HG03159 (cell line): ENCODE data around the gene AKAP6.

ENCODE experiments used
- ATAC-seq: cut with Tn5 transposase; IDR thresholded peaks from one replicate; pipeline ENCODE4 v1.9.1; 2021; ENCODE audit warnings: mild to moderate bottlenecking, moderate library complexity; ENCODE audit not compliant: unreplicated experiment

Gene AKAP6

DNA sequence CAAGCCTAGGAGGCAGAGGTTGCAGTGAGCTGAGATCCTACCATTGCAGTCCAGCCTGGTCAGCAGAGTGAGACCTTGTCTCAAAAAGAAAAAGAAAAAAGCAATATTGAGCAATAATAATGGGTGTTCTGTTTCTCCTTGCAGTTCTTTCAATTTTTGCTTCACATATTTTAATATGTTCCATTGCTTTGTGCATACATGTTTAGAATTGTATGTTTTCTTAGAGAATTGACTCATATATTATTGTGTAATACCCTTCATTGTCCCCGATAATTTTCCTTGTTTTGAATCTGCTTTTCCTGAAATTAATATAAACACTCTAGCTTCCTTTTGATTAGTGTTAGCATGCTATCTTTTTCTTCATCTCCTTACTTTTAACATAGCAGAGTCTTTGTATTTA is 471.2 kb downstream of the AKAP6 start:
- ATAC-seq: no peak

DNA sequence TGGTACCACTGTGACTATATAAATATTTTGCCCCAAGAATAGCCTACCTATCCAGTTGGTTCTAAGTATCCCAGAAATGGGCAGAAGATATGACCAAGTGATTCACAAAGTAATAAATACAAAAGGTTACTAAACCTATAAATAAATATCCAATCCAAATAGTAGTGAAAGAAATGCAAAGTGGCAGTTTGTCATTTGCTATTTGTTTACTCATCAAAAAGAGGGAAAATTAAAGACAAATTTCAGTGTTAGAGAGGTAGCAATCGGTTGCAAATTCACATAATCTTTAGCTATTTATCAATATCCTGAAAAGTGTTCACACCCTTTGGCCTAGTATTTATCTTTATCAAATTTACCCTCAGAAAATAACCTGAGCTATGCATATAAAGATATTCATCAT is 473.2 kb downstream of the AKAP6 start:
- no peak for ATAC-seq

DNA sequence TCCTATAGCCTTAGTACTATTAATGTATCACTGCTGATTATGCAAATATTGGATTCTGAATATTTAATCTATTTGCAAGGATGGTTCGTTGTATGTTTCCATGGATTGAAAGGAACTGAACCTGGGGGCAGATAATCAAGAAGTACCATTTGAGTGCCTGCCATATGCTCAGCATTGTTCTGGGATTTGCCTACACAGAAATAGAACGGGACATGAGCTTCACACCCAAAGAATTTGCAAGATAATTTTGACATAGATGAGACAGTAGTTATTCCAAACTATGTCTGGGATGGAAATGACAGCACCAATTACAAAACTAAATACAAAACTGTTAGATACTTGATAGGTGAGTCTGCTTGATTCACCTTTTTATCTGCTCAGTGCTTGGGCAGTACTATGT is 476.9 kb downstream of the AKAP6 start:
- ATAC-seq: no peak

- ATAC-seq: no peak
These were observed 479.5 kb downstream of the AKAP6 start for GRCh38 chr14:32808644-32809043.

DNA sequence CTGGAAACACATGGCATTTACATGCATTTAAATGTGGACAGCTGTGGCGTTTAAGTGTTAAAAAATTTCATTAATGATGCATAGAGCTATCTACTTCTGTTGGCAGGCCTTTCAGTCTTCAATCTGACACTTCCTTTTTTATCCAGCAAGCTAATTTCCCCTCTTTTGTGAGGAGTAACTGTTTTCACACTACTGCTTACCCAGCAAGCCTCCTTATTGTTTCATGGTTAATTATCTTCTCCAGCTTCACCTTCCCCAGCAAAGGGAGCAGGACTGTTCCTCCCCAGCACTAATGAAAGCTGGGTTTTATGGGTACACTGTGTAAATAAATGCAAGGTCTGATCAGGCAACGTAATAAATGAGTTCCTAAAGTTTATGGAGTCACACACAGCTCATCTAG is 480.2 kb downstream of the AKAP6 start:
- ATAC-seq: no peak

GRCh38 chr14:32813401-32813800 is 484.3 kb downstream of the AKAP6 start:
- ATAC-seq: no peak

DNA sequence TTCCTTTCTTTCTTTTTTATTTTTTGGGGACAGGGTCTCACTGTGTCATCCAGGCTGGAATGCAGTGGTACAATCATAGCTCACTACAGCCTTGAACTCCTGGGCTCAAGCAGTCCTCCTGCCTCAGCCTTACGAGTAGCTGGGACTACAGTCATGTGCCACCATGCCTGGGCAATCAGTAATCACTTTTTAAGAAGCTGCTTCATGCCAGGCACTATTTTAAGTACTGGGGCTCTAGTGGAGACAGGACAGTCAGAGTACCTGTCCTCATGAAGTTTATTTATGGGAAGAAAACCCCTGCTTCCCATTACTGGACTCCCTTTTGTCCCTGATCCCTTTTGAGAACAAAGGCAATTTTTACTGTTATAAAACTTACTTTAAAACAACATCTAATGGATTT is 485.6 kb downstream of the AKAP6 start:
- ATAC-seq: no peak

DNA sequence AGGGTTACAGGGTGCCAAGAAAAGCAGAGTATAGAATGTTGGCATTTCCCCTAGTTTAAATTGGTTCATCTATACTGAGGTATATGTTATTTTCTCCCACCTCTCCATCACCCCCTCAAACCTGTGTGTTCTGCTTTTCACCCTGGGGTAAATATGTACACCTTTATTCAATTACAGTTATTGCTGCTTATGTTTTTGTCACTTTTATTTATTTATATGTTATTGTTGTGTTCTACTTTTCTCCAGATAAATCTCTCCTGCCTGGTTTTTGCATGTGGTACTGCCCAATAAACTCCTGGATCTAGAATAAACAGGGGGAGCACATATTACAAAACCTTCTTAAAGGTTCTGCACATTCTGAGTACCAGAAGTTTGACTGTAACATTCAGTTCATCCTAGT is 487.5 kb downstream of the AKAP6 start:
- ATAC-seq: no peak

DNA sequence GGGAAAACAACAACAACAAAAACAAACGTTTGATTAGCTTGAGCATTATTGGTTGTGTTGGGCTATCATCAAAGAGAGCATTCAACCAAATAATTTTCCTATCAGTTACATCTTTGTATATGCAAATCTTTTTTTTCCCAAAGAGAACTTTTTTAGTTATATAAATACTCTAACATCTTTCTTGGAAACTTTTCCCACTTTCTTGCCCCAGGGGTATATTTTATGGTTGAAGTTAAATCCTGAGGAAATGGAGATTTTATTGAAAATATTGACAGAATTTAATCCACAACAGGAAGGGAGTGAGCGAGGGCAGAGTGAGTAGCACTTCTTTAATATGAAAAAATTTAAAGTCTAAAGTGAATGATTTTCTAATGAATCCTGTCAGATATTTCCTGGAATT is 488.7 kb downstream of the AKAP6 start:
- no peak for ATAC-seq

- ATAC-seq: no peak
These were observed 489.5 kb downstream of the AKAP6 start for GRCh38 chr14:32818581-32818980.

DNA sequence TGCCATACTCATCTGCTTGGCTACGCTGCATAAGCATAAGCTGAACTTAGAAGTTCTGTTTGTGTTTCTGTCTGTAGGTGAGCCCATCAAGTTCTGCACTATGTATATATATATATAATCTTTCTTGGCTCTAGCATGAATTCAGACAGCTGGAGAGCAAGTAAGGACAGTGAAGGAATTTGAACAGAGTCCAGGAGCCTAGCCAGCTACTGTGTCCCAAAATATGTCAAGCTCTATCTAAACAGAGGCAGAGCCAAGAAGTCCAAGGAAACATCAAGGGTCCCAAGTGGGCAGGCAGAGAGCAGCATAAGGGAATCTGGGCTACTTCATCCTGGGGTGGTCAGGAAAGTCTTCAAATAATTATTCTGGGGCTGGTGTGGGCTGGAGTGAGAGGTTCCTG is 491.1 kb downstream of the AKAP6 start:
- ATAC-seq: no peak

- no peak for ATAC-seq
These were observed 491.6 kb downstream of the AKAP6 start for GRCh38 chr14:32820682-32821081.

GRCh38 chr14:32821964-32822653 is 493.0 kb downstream of the AKAP6 start:
- no peak for ATAC-seq

DNA sequence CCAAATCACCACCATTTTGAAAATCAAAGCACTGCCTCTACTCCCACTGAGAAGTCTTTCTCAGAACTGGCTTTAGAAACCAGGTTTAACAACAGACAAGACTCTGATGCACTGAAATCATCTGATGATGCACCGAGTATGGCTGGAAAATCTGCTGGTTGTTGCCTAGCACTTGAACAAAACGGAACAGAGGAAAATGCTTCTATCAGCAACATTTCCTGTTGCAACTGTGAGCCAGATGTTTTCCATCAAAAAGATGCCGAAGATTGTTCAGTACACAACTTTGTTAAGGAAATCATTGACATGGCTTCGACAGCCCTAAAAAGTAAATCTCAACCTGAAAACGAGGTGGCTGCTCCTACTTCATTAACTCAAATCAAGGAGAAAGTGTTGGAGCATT is 494.6 kb downstream of the AKAP6 start:
- ATAC-seq: no peak

DNA sequence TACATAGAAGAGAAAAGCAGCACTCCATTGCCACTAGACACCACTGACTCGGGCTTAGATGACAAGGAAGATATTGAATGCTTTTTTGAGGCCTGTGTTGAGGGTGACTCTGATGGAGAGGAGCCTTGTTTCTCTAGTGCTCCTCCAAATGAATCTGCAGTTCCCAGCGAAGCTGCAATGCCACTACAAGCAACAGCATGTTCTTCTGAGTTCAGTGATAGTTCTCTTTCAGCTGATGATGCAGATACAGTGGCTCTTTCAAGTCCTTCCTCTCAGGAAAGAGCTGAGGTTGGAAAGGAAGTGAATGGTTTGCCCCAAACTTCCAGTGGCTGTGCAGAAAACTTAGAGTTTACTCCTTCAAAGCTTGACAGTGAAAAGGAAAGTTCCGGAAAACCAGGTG is 495.1 kb downstream of the AKAP6 start:
- no peak for ATAC-seq

GRCh38 chr14:32825058-32825457 is 496.0 kb downstream of the AKAP6 start:
- no peak for ATAC-seq

DNA sequence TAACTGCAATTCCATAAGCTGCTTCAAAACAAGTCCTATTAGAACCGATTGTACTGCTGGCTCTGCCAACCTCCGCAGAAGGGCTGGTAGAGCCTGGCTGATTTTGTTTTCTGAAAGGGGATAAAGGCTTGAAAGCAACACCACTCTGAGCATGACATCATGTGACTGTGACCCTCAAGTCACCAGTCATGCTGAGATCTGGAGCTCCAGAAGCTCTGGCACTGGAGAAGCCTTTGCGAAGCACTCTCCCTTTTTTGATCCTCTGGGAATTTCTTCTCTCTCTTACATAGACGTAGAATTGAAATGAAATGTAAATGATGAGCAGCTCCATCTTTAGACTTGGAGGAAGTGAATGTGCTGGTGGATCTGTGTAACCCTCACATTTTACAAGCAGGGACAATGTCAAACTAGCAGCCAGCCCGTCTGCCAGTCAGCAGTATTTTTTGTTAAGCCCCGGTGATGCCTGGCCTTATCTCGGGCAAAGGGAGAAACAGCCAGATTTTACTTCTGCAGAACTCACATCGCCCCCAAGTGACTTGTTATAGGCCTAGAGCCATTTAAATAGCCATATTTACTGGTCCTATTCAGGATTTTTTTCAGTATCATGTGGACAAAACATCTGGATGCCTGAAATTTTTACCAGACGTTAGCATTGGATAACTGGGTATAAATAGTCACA is 497.4 kb downstream of the AKAP6 start:
- ATAC-seq: no peak

DNA sequence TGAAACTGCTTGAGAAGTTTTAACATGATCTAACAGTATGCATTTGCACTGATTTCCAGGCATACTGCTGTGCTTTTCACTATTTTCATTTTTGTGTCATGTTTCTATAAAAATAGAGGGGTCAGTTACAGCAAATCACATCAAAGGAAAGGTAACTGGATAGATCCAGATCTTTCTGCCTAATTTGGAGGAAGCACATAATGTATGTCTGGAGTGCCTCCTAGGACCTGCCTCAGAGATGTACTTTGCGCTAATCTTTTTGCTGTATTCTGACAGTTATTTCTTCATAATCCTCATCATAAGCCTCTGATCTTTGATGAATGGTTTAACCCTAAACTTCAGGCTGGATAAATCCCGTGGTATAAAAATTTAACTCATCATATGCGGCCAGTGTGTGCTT is 498.4 kb downstream of the AKAP6 start:
- no peak for ATAC-seq

GRCh38 chr14:32835924-32836323 is 506.8 kb downstream of the AKAP6 start:
- ATAC-seq: no peak

- ATAC-seq: no peak
These were observed 512.6 kb downstream of the AKAP6 start for GRCh38 chr14:32841698-32842097.

- ATAC-seq: no peak
These were observed 517.8 kb downstream of the AKAP6 start for GRCh38 chr14:32846821-32847365.

- no peak for ATAC-seq
These were observed 518.8 kb downstream of the AKAP6 start for GRCh38 chr14:32847867-32848266.
